Epithelial cell of prostate (primary cell): ENCODE measurements around the gene BRAT1.

Experiments
- DNase-seq: peaks from one replicate; pipeline ENCODE4 v3.0.0-alpha.2; 2011; ENCODE audit warnings: low read depth, low spot score
- H3K27ac ChIP-seq: fragments of 450-650 bp; 2 replicates; pipeline ENCODE4 v1.5.1; 2017; ENCODE audit warnings: mild to moderate bottlenecking

Gene BRAT1

GRCh38 chr7:2517026-2517425, 38.3 kb downstream of the BRAT1 start:
- no peak for DNase-seq
- no peak overlapping the region for H3K27ac ChIP-seq

DNA sequence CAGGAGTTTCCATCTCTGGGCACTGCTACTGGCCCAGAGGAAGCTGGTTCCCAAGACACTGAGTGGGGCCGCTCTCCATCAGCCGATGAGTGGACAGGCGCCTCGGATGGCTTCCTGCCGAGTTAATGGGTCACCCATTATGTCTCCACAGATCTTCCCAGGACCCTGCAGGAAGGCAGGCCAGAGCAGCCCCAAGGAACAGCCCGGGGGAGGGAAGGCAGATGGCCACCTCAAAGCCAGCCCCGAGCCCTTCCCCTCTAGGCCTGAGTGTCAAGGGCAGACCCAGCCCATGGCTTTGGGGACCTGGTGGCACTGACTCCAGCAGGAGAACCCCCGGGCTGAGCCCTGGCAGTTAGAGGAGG, 39.1 kb downstream of the BRAT1 start:
- no peak for DNase-seq
- H3K27ac ChIP-seq, result no peak overlapping the region

GRCh38 chr7:2515424-2516193, 39.7 kb downstream of the BRAT1 start:
- no peak for DNase-seq

DNA sequence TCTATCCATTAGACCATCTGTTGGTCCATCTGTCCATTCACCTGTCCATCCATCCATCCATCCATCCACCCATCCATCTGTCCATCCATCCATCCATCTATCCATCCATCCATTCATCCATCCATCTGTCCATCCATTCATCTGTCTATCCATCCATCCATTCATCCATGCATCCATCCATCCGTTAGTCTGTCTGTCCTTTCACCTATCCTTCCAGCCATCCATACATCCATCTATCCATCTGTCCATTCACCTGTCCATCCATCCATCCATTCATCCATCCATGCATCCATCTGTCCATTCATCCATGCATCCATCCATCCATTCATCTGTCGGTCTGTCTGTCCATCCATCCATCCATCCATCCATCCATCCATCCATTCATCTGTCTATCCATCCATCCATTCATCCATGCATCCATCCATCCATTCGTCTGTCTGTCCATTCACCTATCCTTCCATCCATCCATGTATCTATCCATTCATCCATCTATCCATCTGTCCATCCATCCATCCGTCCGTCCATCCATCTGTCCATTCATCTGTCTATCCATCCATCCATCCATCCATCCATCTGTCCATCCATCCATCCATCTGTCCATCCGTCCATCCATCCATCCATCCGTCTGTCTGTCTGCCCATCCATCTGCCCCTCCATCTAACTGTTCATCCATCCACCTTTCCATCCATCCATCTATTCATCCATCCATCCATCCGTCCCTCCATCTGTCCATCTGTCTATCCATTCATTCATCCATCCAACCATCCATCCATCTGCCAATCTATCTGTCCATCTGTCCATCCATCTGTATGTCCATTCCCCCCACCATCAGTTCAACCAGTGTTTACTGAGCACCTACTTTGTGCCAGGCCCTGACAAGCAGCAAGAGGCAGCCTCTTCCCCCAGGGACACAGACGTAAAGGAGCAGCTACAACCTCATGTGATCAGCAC, 40.6 kb downstream of the BRAT1 start:
- no peak for DNase-seq
- H3K27ac ChIP-seq, result no peak overlapping the region

More at GRCh38 chr7:2515424-2516193, 39.7 kb downstream of the BRAT1 start:
- H3K27ac ChIP-seq, result no peak overlapping the region

- DNase-seq, result no peak
- H3K27ac ChIP-seq, result no peak overlapping the region
Observed at GRCh38 chr7:2513702-2514101, 41.6 kb downstream of the BRAT1 start.

DNA sequence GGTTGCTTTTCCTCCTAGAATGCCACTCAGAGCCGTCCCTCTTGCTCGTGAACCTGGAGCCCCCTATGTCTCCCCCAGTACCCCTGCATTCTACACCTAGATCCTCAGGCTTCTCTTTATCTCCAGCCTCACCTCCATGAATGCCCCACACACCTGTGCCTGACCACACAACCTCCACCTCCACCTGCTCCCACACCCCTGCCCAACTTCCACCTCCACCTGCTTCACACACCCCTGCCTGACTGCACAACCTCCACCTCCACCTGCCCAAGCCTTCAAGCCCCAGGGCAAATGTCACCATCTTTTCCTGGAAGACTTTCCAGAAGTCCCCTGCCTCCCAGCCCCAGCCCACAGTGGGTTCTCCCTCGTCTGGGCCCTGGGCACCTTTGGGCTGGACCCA, 42.6 kb downstream of the BRAT1 start:
- DNase-seq, result no peak
- H3K27ac ChIP-seq, result no peak overlapping the region

DNA sequence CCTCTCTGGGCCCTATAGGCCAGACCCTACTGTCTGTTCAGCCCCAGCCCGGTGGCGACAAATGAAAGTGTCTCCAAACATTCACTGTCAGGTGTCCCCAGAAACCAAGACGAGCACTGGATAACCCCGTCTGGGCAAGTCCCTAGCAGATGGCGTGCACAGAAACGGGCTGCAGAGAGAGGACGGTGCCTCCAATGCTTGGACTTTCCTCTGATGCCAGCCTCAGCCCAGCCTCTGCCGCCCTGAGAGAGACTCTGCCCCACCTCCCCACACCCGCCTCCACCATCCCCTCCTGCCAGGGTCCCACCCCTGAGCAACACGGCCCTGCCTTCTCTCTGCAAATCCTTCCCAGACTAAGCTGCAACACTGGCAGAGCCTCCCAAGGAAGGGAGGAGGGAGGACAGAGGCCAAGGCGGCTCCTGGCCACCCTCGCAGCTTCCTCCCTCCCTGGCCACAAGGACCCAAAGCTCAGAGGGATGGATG, 43.1 kb downstream of the BRAT1 start:
- no peak overlapping the region for H3K27ac ChIP-seq
- no peak for DNase-seq

- no peak overlapping the region for H3K27ac ChIP-seq
- no peak for DNase-seq
Observed at GRCh38 chr7:2511769-2512168, 43.6 kb downstream of the BRAT1 start.

DNA sequence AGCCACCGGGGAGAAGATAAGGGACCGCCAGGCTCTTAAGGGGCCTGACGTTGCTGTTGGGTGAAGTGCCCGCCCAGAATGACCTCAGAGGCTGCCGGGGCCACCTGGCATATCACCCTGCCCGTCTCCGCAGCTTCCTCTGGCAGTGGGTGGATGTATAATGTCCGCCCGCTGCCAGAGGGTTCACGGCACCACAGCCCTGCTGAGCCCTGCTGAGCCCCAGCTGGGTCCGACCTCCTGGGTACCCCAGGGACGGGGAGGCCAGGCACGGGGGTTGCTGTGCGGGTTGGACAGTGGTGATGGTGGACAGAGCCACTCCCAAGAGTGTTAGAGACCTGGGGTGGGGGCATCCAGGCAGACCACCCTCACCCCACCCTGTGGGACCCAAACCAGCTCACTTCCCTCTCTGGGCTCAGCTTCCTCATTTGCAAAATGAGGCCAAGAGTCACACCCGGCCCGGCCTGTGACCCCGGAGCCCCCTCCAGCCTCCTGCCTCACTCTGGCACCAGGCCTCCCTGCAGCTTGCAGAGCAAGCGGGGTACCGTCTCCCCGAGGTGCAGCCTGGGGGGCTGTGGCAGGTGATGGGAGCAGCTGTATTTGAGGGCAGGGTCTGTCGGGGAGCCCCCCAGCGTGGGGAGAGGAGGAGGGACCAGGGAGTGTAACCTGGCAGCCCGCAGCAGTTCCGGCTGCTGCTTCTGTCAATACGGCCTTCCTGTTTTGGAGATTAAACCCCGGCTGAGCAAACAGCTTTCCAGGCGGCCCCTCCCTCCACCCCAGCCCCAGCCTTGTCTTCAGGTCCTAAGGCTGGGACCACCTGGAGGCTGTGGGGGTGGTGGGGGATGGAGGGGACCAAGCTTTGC, 44.2 kb downstream of the BRAT1 start:
- no peak for DNase-seq
- no peak overlapping the region for H3K27ac ChIP-seq

- no peak overlapping the region for H3K27ac ChIP-seq
Observed at GRCh38 chr7:2510130-2510776, 45.1 kb downstream of the BRAT1 start.

GRCh38 chr7:2509298-2509906, 45.9 kb downstream of the BRAT1 start:
- no peak for DNase-seq
- H3K27ac ChIP-seq, result no peak overlapping the region

More at GRCh38 chr7:2510130-2510776, 45.1 kb downstream of the BRAT1 start:
- no peak for DNase-seq

DNA sequence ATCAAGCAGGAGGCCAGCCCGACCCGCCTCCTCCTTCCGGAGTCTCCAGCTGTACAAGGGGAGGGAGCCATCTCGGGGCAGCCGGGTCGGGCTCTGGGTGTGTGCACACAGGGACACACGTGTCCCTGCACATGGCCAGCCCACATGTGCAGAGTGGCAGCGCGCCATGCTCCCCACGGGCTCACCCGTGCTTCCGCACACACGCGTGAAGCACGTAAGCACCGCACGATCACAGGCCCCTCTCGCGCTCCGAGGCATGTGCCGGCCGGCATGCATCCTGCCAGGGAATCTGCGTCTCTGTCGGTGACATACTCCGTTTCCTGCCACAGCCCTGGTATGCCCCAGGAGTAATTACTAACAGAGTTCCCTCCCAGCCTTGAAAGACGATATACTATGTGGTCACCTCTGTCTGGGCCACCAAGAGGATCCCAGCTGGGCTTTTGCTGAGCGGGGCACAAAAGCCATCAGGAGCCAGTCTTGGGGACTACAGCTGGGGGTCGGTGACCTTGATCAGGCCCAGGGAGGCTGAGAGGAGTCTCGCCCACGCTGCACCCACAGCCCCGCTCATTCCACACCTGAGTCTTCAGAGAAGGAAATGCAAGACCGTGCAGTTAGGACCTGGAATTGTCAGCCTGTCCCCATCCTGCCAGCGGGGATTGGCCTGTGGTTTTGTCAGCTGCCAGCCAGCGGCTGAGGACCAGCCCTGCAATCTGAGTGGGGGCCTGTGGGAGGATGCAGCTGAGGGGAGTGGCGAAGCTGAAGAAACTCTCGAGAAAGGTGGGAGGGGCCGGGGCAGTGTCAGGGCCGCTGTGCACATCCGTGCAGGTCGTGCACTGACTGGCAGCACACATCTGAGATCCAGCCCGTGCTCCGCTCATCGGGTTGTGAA, 46.8 kb downstream of the BRAT1 start:
- no peak for DNase-seq
- H3K27ac ChIP-seq, result peak overlapping the region; percentile 28

- H3K27ac ChIP-seq, result peak overlapping the region; percentile 28
- no peak for DNase-seq
Observed at GRCh38 chr7:2507917-2508306, 47.4 kb downstream of the BRAT1 start.

GRCh38 chr7:2507208-2507916, 48.0 kb downstream of the BRAT1 start:
- no peak overlapping the region for H3K27ac ChIP-seq
- DNase-seq, result no peak

GRCh38 chr7:2505401-2505800, 49.9 kb downstream of the BRAT1 start:
- H3K27ac ChIP-seq, result no peak overlapping the region
- no peak for DNase-seq

DNA sequence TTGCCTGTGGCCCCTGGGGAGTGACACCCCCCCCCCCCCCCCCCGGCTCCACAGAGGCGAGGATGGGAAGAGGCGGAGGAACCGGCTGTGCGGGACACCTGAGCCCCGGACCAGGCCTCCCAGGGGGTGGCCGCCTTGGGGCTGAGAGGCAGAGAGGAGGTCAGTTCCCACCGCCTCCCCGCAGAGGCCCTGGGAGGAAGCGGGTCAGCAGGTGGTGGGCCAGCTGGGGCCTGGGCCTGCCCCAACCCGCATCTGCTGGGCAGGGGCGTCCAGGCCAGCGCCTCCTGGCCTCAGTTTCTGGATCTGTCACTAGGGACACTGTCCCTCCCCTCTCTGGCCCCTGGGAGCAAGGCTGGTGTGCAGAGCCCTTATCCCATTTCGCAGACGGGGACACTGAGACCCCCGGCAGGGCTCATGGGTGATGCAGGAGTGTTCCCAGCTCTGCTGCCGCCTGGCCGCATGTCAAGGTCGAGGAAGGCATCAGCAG, 50.4 kb downstream of the BRAT1 start:
- no peak overlapping the region for H3K27ac ChIP-seq
- DNase-seq, result no peak

GRCh38 chr7:2504128-2504888, 51.0 kb downstream of the BRAT1 start:
- DNase-seq, result no peak
- no peak overlapping the region for H3K27ac ChIP-seq
